GM19452 (cell line): ENCODE data around the gene MYRF.

Source experiments
- ATAC-seq: cut with Tn5 transposase; IDR thresholded peaks from one replicate; pipeline ENCODE4 v1.9.1; 2021; ENCODE audit not compliant: unreplicated experiment

Gene MYRF

GRCh38 chr11:61718621-61719302 lies 33.7 kb upstream of the MYRF start:
- ATAC-seq: no peak

GRCh38 chr11:61719978-61720377 lies 32.5 kb upstream of the MYRF start:
- no peak for ATAC-seq

GRCh38 chr11:61720597-61720996 lies 31.8 kb upstream of the MYRF start:
- no peak for ATAC-seq

DNA sequence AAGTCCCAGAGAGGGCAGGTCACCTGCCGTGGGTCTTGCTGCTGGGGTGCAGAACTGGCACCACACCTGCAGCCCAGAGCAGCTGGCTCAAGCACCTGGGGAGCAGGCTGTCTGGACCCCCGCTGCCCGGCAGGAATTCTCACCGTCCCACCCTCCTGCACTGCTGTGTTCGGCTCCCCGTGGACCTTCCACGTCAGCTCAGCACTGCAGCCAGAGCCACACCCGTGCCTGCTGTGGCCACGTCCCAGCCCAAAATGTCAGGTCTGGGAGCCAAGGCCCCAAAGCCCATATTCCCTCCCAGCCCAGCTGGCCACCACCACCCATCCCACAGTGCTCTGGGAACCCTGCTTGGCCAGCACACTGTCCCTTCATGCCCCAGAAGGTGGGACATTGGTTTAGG lies 28.0 kb upstream of the MYRF start:
- no peak for ATAC-seq

DNA sequence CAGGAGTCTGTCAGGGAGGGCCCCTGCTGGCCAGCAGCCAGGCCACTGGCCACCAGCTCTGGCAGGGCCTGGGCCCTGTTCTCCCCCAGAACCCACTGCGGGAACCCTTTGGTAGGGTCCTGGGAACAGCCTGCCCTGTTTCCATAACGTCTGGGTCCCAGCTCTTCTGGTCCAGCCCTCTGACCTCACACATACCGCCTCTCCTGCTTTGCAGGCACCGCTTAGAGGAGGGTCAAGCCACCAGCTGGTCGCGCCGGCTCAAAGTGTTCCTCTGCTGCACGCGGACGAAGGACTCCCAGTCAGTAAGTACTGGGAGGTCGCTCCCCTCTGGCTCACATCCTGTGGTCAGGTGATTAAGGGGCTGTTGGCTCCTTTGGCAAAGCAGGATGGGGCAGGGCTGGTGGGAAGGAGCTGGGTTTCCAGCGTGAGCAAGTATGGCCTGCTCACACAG lies 26.6 kb upstream of the MYRF start:
- no peak for ATAC-seq

DNA sequence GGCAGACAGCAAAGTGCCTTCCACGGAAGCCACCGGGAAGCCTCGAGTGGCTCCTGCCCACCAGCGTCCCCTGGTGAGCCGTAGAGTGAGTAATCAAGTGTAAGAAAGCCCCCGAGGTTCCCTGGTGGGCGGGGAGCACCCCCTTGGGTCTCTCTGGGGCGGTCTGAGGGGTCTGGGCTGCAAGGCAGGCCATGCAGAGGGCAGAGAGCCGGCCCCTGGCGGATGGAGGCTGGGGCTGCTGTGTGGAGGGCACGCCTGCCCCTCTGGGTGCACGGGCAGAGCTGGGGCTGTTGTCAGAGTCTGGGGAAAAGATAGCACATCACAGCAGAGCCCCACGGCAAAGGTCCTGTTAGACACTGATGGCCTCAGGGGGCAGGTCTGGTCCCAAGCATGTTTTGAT lies 25.7 kb upstream of the MYRF start:
- no peak for ATAC-seq

DNA sequence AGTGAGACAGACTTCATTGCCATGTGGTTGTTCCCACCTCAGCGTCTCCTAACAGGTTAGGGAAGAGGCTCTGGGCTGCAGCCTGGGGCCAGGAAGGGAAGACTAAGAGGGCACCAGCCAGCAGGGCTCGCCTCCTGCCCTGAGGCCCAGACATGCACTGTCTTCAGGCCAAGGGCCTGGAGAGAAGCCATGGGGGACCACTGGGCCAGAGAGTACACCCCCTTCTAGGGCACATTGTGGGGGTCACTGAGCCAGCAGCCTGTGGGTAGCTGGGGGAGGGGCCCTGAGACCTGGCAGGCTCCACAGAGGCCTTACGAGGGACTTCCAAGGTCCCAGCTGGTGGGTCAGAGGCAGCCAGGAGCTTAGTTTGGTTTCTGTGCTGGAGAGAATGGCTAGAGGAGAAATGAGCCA lies 25.0 kb upstream of the MYRF start:
- ATAC-seq: no peak

- ATAC-seq: no peak
Measured at GRCh38 chr11:61728066-61728939, 24.1 kb upstream of the MYRF start.

GRCh38 chr11:61728940-61729219 lies 23.6 kb upstream of the MYRF start:
- no peak for ATAC-seq

- no peak for ATAC-seq
Measured at GRCh38 chr11:61730240-61730994, 22.0 kb upstream of the MYRF start.

DNA sequence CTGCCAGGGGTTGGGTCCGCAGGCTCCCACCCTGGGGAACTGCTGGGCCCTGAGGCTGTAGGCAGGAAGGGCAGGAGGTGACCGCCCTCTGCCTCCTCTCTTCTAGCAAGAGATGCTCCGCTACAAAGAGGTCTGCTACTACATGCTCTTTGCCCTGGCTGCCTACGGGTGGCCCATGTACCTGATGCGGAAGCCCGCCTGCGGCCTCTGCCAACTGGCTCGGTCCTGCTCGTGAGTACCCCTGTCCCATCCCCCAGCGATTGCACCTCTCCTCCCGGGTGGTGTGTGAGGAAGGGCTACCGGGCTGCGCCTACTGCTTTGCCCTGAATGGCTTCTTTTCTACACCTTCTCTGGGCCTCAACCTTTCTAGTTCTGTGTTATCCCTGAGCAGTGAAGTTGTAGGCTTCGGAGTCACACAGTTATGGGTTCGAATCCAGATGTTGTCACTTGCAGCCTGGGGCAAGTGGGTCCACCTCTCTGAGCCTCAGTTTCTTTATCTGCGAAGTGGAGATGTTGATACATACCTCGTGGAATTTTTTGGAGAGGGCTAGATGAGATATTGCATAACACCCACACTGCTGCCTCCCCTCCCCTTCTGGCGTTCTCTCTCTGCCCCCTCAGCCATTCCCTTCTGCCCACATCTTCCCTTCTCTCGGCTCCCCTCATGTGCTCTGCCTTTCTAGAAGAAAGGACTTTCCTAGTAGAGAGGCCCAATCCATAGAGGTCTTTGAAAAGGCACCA lies 21.1 kb upstream of the MYRF start:
- no peak for ATAC-seq

DNA sequence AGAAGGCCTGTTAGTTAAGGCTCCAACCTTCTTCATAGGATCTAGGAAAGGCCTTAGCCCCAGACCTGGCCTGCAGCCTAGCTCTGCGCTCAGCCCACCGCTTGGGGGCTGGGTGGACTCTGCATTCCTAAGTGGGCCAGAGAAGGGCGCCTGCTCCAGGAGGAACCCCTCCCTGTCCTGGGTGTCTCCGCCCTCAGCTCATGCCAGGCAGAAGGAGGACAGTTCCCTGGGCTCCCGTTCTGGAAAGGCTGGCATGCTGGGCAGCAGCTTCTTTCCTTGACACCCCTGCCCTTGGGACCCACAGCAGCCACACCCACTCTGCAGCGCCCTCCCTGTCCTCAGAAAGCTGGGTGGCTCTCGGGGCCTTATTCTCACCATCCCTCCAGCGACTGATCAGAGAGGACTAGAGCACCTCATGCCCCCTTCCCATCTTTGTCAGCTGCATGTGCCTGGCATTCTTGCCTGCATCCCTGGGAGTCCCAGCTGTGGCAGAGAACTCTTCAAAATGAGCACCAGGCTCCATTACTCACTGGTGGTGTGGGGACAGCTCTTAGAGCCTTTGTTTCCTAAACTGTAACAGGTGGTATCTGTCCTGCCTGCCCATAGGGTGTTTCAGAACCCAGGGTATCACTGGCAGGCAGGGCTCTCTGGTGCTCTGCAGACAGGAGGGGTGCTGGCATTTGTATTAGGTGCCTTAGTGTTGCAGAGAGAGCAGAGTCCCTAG lies 20.3 kb upstream of the MYRF start:
- no peak for ATAC-seq

GRCh38 chr11:61732705-61733104 lies 19.7 kb upstream of the MYRF start:
- no peak for ATAC-seq

DNA sequence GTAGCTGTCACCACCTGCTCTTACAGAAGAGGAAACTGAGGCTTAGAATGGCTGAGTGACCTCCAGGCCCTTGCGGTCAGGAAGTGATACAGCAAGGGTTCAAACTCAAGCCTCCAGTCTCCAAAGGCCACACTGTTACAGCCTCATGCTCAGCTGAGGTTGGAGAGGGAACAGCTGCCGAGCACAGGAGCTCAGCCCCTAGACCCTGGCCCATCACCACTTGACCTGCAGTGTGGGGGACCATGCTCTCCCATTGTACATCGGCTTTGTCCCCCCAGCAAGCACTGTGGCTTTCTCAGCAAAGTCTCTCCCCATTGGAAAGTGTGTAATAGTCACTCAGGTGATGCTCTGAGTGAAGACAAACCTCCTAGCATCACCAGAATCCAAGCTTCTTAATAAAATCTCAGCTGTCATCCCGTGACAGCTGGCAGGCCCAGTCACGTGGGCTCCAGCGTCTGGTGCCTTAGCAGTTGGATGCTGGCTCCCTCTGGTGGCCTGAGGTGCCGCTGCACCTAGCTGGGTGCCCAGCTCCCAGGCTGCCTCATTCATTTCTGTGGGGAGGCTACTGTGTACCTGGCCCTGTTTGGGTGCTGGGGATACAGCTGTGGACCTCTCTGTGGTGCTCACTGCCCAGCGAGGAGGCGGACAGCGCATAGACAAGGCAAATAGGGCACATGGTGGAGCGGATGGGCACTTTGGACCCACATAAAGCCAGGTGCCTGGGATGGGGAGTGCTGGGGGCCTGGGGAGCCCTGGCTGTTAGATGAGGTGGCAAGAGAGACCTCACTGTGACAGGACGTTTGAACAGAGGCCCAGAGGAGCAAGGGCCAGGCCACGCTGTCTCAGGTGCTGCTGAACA lies 19.1 kb upstream of the MYRF start:
- peak; percentile 90 for ATAC-seq

DNA sequence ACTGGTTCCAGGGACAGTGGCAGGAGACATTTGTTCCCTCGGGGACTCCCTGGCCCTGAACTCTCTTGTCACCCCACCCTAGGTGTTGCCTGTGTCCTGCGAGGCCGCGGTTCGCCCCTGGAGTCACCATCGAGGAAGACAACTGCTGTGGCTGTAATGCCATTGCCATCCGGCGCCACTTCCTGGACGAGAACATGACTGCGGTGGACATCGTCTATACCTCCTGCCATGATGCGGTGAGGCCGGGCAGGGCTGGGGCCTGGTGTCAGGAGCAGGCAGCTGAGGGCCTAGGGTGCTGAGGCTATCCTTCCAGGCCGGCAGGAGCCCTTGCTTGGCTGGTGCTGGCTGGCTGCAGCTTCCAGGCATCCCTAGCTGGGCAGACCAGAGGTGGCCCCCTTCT lies 17.7 kb upstream of the MYRF start:
- ATAC-seq: no peak

GRCh38 chr11:61735391-61735790 lies 17.0 kb upstream of the MYRF start:
- no peak for ATAC-seq

- ATAC-seq: no peak
Measured at GRCh38 chr11:61736310-61736709, 16.1 kb upstream of the MYRF start.

DNA sequence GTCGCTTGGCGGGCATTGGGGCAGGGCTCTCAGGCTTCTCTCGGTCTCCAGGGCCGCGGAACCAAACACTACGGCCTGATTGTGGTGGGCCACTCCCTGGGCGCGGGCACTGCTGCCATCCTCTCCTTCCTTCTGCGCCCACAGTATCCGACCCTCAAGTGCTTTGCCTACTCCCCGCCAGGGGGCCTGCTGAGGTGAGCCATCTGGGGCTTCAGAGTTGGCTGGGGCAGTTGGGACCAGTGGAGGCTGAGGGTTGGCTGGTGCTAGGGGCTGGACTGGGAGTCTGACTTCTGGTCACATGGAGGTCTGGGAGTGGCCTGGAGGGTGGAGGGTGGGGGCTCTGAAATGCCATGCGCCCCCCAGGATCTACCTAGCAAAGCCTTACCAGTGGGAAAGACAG lies 15.3 kb upstream of the MYRF start:
- ATAC-seq: no peak

DNA sequence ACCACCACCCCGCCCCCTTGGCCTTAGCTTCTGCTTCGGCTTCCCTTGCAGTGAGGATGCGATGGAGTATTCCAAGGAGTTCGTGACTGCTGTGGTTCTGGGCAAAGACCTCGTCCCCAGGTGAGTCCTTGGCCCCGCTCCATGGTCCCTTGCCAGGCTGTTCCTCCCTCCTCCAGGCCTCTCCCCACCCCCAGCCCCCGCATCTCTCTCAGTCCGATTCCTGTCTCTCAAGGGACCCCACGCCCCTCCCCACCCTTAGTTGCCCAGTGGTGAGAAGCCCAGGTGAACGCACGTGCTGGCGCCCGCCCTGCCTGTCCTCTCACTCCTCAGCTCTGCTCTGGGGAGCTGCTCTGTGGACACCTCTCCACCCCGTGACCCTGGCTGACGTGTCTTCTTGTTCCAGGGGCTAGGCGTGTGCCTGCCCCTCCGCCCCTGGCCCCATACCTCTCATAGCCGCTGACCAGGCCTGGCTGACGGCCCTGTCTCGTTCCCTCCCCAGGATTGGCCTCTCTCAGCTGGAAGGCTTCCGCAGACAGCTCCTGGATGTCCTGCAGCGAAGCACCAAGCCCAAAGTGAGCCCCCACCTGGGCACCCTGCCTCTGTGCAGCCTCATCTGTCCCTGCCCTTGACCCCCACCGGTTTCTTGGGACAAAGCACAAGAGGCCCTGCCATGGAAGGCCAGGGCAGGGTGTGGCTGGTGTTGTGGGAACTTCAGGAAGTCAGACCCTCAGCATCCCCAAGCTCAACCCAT lies 14.6 kb upstream of the MYRF start:
- ATAC-seq: no peak
